Islet of Langerhans (tissue), 1 donor: ENCODE data around the gene SNX18.
"Not testable (repeated sequence)": the region's sequence is repeated elsewhere in the genome, so short reads cannot be mapped to it uniquely, and the experiment has no call there.

Experiments
- FAIRE-seq: peaks from one replicate; lab custom pipeline; 2011; peaks lifted over from hg19 to GRCh38; lab: Jason Lieb, UNC

SNX18 gene, protein sequence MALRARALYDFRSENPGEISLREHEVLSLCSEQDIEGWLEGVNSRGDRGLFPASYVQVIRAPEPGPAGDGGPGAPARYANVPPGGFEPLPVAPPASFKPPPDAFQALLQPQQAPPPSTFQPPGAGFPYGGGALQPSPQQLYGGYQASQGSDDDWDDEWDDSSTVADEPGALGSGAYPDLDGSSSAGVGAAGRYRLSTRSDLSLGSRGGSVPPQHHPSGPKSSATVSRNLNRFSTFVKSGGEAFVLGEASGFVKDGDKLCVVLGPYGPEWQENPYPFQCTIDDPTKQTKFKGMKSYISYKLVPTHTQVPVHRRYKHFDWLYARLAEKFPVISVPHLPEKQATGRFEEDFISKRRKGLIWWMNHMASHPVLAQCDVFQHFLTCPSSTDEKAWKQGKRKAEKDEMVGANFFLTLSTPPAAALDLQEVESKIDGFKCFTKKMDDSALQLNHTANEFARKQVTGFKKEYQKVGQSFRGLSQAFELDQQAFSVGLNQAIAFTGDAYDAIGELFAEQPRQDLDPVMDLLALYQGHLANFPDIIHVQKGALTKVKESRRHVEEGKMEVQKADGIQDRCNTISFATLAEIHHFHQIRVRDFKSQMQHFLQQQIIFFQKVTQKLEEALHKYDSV

DNA sequence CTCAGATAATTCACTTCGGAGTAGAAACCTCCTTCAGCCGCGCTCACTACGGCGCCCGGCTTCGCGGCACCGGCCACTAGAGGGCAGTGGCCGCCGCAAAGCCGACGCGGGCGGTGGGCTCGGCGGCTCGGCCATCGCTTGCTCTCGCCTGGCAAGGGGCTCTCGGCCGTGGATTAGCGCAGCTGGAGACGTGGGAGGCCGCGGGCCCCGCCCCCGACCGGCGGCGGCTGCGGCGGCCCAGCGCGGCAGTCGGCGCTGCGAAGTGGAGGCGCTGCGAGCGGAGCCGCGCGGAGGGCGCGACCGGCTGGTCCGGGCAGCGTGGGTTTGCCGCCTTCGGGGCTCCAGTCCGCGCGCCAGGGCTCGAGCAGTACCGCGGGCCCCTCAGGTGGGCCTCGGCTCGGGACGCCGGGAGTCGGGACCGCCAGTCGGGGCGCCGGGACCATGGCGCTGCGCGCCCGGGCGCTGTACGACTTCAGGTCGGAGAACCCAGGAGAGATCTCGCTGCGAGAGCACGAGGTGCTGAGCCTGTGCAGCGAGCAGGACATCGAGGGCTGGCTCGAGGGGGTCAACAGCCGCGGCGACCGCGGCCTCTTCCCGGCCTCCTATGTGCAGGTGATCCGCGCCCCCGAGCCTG lies at the start of gene SNX18:
Gene SNX18, plus strand, starts transcription at position 248 of the 634 bp plus-strand sequence. Its CDS starts 194 bp downstream, at position 442.
- FAIRE-seq, result no peak

- no peak for FAIRE-seq
Measured at GRCh38 chr5:54469622-54470021, 47.9 kb upstream of the SNX18 start.

DNA sequence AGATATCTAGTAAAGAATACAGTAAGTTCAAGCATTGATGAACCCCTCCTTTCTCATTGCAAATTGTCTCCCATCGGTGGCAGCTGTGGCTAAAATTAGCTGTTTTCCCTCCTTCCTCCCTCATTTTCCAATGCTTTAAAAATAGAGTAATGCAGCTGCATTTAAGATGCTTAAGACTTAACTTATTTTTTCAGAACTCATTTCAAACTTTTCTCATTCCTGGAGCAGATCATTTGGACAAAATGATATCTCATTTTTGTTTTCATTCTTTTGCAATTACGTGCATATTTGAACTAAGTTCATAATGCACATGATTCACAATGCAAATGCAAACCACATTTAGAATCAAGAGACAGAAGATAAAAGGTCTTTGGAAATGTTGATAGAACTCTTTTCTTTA lies 47.4 kb upstream of the SNX18 start:
- FAIRE-seq, result no peak

DNA sequence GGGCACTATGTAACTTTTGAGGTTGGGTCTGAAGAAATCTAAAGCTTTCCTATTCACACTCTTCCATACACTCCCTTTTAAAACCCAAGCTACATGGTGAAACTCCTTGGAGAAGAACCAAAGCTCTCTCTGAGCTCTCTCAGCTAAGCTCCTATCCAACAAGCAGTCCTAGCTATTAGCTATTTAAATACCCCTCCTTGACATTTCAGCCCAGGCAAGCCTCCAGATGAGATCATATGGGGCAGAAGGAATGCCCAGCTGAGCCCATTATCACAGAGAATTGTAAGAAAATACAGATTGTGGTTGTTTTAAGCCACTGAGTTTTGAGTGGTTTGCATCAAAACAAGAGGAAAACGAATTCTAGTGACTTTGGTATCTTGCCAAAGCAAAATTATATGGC lies 46.9 kb upstream of the SNX18 start:
- FAIRE-seq, result no peak

- FAIRE-seq, result no peak
Measured at GRCh38 chr5:54471398-54471797, 46.2 kb upstream of the SNX18 start.

GRCh38 chr5:54476682-54477081 lies 40.9 kb upstream of the SNX18 start:
- FAIRE-seq, result no peak

DNA sequence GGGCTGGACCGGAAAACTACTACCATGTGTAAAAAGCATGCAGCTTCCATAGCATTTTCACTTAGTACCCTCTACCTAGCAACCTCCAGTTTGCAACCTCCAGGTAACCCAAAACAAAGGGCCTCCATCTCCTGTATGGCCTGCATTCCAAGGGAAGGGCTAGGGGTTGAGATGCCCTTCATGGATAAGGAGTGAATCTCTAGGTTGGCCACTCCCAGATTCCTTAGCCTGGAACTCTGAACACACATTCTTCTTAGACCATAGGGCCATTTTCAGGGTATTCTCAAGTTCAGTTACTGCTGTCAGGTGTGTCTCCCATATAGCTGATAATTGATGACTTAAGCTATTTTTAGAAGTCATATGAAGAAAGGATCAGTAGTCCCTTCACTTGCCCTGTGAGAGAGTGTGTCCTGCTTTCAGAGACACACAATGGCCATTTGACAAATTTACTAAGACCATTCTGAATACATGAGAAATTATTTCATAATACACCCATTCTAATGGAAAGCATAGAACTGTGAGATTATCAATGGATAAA lies 39.5 kb upstream of the SNX18 start:
- FAIRE-seq, result no peak

GRCh38 chr5:54480296-54480695 lies 37.3 kb upstream of the SNX18 start:
- no peak for FAIRE-seq

GRCh38 chr5:54484219-54484894 lies 33.2 kb upstream of the SNX18 start:
- FAIRE-seq, result no peak

DNA sequence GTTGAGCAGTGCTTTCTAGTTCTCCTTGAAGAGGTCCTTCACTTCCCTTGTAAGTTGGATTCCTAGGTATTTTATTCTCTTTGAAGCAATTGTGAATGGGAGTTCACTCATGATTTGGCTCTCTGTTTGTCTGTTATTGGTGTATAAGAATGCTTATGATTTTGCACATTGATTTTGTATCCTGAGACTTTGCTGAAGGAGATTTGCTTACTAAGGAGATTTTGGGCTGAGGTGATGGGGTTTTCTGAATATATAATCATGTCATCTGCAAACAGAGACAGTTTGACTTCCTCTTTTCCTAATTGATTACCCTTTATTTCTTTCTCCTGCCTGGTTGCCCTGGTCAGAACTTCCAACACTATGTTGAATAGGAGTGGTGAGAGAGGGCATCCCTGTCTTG lies 31.9 kb upstream of the SNX18 start:
- not testable (repeated sequence) for FAIRE-seq

GRCh38 chr5:54489648-54489979 lies 27.9 kb upstream of the SNX18 start:
- FAIRE-seq, result not testable (repeated sequence)

DNA sequence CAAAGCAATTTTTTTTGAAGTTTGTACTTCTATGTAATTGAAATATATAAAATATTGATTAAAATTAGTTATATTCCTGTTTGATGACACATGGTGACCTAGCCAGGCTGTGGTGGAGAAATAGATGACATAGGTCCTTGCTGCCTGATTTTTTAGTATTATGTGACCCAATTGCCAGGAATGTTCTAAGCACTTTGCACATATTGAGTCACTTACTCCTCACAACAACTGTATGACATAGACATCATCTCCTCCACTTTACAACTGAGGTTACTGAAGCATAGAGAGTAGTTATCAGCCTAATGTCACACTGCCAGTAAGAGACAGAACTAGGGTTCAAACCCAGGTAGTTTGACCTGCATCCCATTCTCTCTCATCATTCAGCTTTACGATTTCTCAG lies 26.2 kb upstream of the SNX18 start:
- FAIRE-seq, result no peak

GRCh38 chr5:54492178-54492577 lies 25.4 kb upstream of the SNX18 start:
- FAIRE-seq, result no peak

DNA sequence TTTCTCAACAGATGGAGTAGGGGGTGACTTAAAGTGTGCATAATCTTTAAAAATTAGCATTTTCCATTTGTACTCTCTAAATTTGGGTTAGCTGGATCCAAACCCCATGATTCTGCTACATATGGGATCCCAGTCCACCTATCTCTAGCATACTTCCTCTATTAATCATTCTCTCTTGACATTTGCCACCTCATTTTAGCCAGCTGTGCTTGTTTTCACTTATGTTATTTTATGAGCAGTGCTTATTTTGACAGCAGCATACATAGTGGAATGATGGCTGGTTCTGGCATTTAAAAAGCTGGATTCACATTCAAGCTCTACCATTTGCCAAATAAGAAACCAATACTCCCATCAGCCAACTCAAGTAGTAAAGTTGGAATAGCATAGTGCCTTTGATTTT lies 22.5 kb upstream of the SNX18 start:
- no peak for FAIRE-seq

- FAIRE-seq, result no peak
Measured at GRCh38 chr5:54514291-54514690, 3.3 kb upstream of the SNX18 start.

DNA sequence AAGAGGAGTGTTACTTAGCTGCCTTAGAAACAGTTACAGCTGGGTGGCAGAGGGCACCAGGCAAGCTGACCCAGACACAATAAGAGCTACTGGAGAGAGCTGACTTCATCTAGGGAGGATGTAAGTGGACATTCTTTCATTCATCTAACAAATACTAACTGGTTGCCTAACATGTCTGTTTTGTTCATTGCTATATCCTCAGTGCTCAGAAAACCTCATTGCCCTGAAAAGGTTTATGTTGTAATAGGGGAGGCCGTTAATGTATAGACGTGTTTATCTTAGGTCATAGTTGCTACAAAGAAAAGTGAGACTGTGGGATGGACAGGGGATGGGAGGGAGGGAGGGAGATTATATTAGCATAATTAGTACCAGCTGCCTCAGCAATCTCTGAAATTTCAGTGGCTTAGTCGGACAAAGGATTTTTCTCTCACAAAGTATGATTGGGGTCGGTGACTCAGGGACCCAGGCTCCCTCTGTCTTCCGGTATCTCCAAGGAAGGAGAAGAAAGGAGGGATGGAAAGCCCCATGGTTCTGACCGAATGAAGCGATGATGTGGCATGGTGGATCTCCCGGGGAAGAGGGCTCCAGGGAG lies 2.6 kb upstream of the SNX18 start:
- no peak for FAIRE-seq

GRCh38 chr5:54515634-54516033 lies 1.9 kb upstream of the SNX18 start:
- FAIRE-seq, result no peak

DNA sequence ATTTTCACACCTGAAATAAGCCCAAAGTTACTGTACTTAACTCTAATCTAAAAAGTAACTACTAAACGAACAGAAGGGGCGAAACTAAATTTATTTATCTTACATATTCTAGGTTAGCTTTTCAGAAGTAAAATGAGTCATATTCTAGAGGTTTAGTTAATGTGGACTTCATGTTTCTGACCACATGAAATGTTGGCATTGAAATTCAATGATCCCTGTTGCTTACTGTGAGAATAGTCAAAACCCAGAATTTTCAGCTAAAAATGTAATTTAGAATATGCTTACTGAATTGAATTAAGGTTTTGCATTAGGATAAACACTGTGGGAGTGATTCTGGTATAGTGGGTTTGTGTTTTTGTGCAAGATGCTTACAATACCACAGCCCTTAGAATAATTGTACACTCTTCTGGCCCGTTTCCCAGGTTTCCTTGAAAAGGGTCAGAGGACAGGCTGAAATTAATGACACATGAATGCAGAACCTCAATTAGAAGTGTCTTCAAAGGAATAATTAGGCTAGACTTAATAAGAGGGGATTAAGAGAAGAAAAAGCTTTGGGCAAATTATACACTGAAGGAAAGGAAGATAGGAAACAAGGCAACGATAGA lies 1.4 kb upstream of the SNX18 start:
- no peak for FAIRE-seq

GRCh38 chr5:54517174-54517511 lies 416 bp upstream of the SNX18 start:
- no peak for FAIRE-seq

GRCh38 chr5:54518146-54518817 lies 723 bp downstream of the SNX18 start:
- FAIRE-seq, result no peak

DNA sequence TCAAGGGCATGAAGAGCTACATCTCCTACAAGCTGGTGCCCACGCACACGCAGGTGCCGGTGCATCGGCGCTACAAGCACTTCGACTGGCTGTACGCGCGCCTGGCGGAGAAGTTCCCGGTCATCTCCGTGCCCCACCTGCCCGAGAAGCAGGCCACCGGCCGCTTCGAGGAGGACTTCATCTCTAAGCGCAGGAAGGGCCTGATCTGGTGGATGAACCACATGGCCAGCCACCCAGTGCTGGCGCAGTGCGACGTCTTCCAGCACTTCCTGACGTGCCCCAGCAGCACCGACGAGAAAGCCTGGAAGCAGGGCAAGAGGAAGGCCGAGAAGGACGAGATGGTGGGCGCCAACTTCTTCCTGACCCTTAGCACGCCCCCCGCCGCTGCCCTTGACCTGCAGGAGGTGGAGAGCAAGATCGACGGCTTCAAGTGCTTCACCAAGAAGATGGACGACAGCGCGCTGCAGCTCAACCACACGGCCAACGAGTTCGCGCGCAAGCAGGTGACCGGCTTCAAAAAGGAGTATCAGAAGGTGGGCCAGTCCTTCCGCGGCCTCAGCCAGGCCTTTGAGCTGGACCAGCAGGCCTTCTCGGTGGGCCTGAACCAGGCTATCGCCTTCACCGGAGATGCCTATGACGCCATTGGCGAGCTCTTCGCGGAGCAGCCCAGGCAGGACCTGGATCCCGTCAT lies 1.4 kb downstream of the SNX18 start:
- FAIRE-seq, result no peak
